IMR-90 (cell line): ENCODE data around the gene CDYL2. TPM values are rescaled to one million over a fixed set of nuclear protein-coding genes. Genes with fewer than 3 reads are reported as not detected.

Experiments
- ATAC-seq: fragments of 200-7000 bp; cut with Tn5 transposase; 2 replicates; pipeline ENCODE4 v1.9.1; 2020; ENCODE audit warnings: low read depth, mild to moderate bottlenecking, moderate library complexity
- BruUV-seq: library from RNA; stranded (reverse); fragments of 400-500 nt; replicated peaks from 2 replicates; lab custom pipeline; 2021; lab: Mats Ljungman, UMichigan
- CTCF ChIA-PET: fragments of 300-600 bp; formaldehyde crosslinking; extraction: SDS; loops from one replicate; lab custom pipeline; 2021; ENCODE audit warnings: antibody characterized with exemption; lab: Yijun Ruan, JAX
- POLR2A ChIA-PET: fragments of 300-600 bp; sonication (Branson Sonifier 250); formaldehyde crosslinking; loops from one replicate; lab custom pipeline; 2022; ENCODE audit warnings: antibody characterized with exemption; ENCODE audit not compliant: unreplicated experiment; lab: Charles Lee
- DNase-seq: peaks from one replicate; pipeline ENCODE4 v3.0.0; 2013
- H2AFZ ChIP-seq: replicated peaks from 2 replicates; pipeline ENCODE3; 2013; ENCODE audit warnings: low read length, mild to moderate bottlenecking; ENCODE audit not compliant: poor library complexity
- H2AK5ac ChIP-seq: 2 replicates; pipeline ENCODE4 v1.6.1; 2013; ENCODE audit warnings: low read depth, low read length, inconsistent platforms
- H2AK9ac ChIP-seq: replicated peaks from 2 replicates; pipeline ENCODE3; 2013; ENCODE audit warnings: mild to moderate bottlenecking, low read depth, low read length, moderate library complexity; ENCODE audit not compliant: poor library complexity
- H2BK120ac ChIP-seq: 2 replicates; pipeline ENCODE4 v1.6.1; 2013; ENCODE audit warnings: low read depth, low read length, inconsistent platforms
- H2BK15ac ChIP-seq: 3 replicates; pipeline ENCODE4 v1.6.1; 2013; ENCODE audit warnings: low read depth, low read length, inconsistent platforms
- H2BK20ac ChIP-seq: 2 replicates; pipeline ENCODE4 v1.6.1; 2013; ENCODE audit warnings: low read depth, mild to moderate bottlenecking, inconsistent platforms, low read length, moderate library complexity
- H2BK5ac ChIP-seq: 2 replicates; pipeline ENCODE4 v1.6.1; 2013; ENCODE audit warnings: mild to moderate bottlenecking, low read depth, low read length, inconsistent platforms; ENCODE audit not compliant: poor library complexity, severe bottlenecking
- H3K14ac ChIP-seq: replicated peaks from 2 replicates; pipeline ENCODE4 v1.6.1; 2013; ENCODE audit warnings: low read depth, low read length, inconsistent platforms
- H3K18ac ChIP-seq: 2 replicates; pipeline ENCODE4 v1.6.1; 2013; ENCODE audit warnings: low read depth, low read length, control low read depth
- H3K23ac ChIP-seq: 2 replicates; pipeline ENCODE4 v1.6.1; 2013; ENCODE audit warnings: low read depth, low read length, inconsistent platforms
- H3K27ac ChIP-seq: 2 replicates; pipeline ENCODE4 v1.5.1; 2013; ENCODE audit warnings: mild to moderate bottlenecking, control low read depth, low read length; ENCODE audit not compliant: insufficient read depth
- H3K27me3 ChIP-seq: 2 replicates; pipeline ENCODE4 v1.6.1; 2013; ENCODE audit warnings: low read length; ENCODE audit not compliant: control insufficient read depth, insufficient read depth
- H3K36me3 ChIP-seq: 2 replicates; pipeline ENCODE4 v1.6.1; 2013; ENCODE audit warnings: low read length, mixed read lengths; ENCODE audit not compliant: control insufficient read depth, insufficient read depth
- H3K4ac ChIP-seq: 2 replicates; pipeline ENCODE4 v1.6.1; 2013; ENCODE audit warnings: low read depth, low read length, inconsistent platforms
- H3K4me1 ChIP-seq: 2 replicates; pipeline ENCODE4 v1.6.1; 2013; ENCODE audit warnings: low read length, mixed read lengths; ENCODE audit not compliant: control insufficient read depth, insufficient read depth
- H3K4me2 ChIP-seq: 2 replicates; pipeline ENCODE4 v1.6.1; 2013; ENCODE audit warnings: low read depth, mild to moderate bottlenecking, control low read depth, low read length, moderate library complexity
- H3K4me3 ChIP-seq: 2 replicates; pipeline ENCODE4 v1.5.1; 2013; ENCODE audit warnings: low read depth, mild to moderate bottlenecking, control low read depth, low read length, moderate library complexity; ENCODE audit not compliant: insufficient read depth
- H3K56ac ChIP-seq: 2 replicates; pipeline ENCODE4 v1.6.1; 2013; ENCODE audit warnings: low read length, inconsistent platforms; ENCODE audit not compliant: insufficient read depth; ENCODE audit errors: extremely low read depth
- H3K79me1 ChIP-seq, 2 experiments: 2 replicates each; pipeline ENCODE4 v1.6.1; 2013; ENCODE audit warnings: low read length in 2 of 2, inconsistent platforms in 1 of 2, low read depth in 1 of 2
- H3K9ac ChIP-seq: 2 replicates; pipeline ENCODE4 v1.6.1; 2013; ENCODE audit warnings: low read depth, low read length, control low read depth
- H3K9me1 ChIP-seq: 2 replicates; pipeline ENCODE4 v1.6.1; 2013; ENCODE audit warnings: low read length, inconsistent platforms; ENCODE audit not compliant: insufficient read depth
- H3K9me3 ChIP-seq: 2 replicates; pipeline ENCODE4 v1.6.1; 2013; ENCODE audit warnings: low read length; ENCODE audit not compliant: control insufficient read depth, insufficient read depth
- H4K20me1 ChIP-seq: 2 replicates; pipeline ENCODE4 v1.6.1; 2013; ENCODE audit warnings: low read length, inconsistent platforms; ENCODE audit not compliant: insufficient read depth
- H4K5ac ChIP-seq: 2 replicates; pipeline ENCODE4 v1.6.1; 2013; ENCODE audit warnings: mild to moderate bottlenecking, low read depth, low read length, control low read depth
- H4K8ac ChIP-seq, 2 experiments: 2 replicates each; pipeline ENCODE4 v1.6.1; 2013; ENCODE audit warnings: low read depth in 2 of 2, low read length in 2 of 2, control low read depth in 1 of 2, inconsistent platforms in 1 of 2
- H4K91ac ChIP-seq: 2 replicates; pipeline ENCODE4 v1.6.1; 2013; ENCODE audit warnings: low read depth, low read length, inconsistent platforms; ENCODE audit not compliant: insufficient read depth
- BHLHE40 ChIP-seq: fragments of 150-350 bp; IDR thresholded peaks from 2 replicates; pipeline ENCODE4 v1.6.1; 2016; ENCODE audit warnings: mild to moderate bottlenecking, low read depth, low read length
- CEBPB ChIP-seq: IDR thresholded peaks from 2 replicates; pipeline ENCODE4 v1.6.1; 2012; ENCODE audit warnings: low read depth, low read length, improper control_type of control experiment
- CHD1 ChIP-seq: IDR thresholded peaks from 2 replicates; pipeline ENCODE4 v1.6.1; 2012; ENCODE audit warnings: low read depth, low read length, improper control_type of control experiment
- CTCF ChIP-seq: conservative IDR thresholded peaks from 2 replicates; pipeline ENCODE4 v1.5.1; 2012; ENCODE audit warnings: mild to moderate bottlenecking, low read depth, low read length, improper control_type of control experiment
- ELK1 ChIP-seq: fragments of 150-350 bp; IDR thresholded peaks from 2 replicates; pipeline ENCODE4 v1.6.1; 2016; ENCODE audit warnings: low read depth, mild to moderate bottlenecking, low read length, moderate library complexity, borderline replicate concordance
- FOS ChIP-seq: fragments of 150-350 bp; IDR thresholded peaks from 2 replicates; pipeline ENCODE4 v1.6.1; 2016; ENCODE audit warnings: low read depth, low read length
- MAFK ChIP-seq: IDR thresholded peaks from 2 replicates; pipeline ENCODE4 v1.6.1; 2012; ENCODE audit warnings: low read depth, low read length, improper control_type of control experiment
- MAZ ChIP-seq: IDR thresholded peaks from 2 replicates; pipeline ENCODE4 v1.6.1; 2012; ENCODE audit warnings: low read depth, mild to moderate bottlenecking, low read length, improper control_type of control experiment, moderate library complexity, borderline replicate concordance
- NFE2L2 ChIP-seq: fragments of 150-350 bp; IDR thresholded peaks from 2 replicates; pipeline ENCODE4 v1.6.1; 2016; ENCODE audit warnings: low read depth, mild to moderate bottlenecking, low read length
- POLR2A ChIP-seq: IDR thresholded peaks from 2 replicates; pipeline ENCODE4 v1.6.1; 2012; ENCODE audit warnings: mild to moderate bottlenecking, low read depth, low read length
- RAD21 ChIP-seq: IDR thresholded peaks from 2 replicates; pipeline ENCODE4 v1.6.1; 2012; ENCODE audit warnings: low read length, improper control_type of control experiment
- RCOR1 ChIP-seq: IDR thresholded peaks from 2 replicates; pipeline ENCODE4 v1.6.1; 2012; ENCODE audit warnings: mild to moderate bottlenecking, low read length, improper control_type of control experiment; ENCODE audit not compliant: insufficient replicate concordance
- RFX5 ChIP-seq: IDR thresholded peaks from 2 replicates; pipeline ENCODE4 v1.8.0; 2012; ENCODE audit warnings: low read depth, mild to moderate bottlenecking, low read length, moderate library complexity
- SMC3 ChIP-seq: fragments of 150-350 bp; IDR thresholded peaks from 2 replicates; pipeline ENCODE4 v1.6.1; 2016; ENCODE audit warnings: low read depth, mild to moderate bottlenecking, antibody characterized with exemption, low read length, moderate library complexity
- USF2 ChIP-seq: fragments of 150-350 bp; IDR thresholded peaks from 2 replicates; pipeline ENCODE4 v1.6.1; 2017; ENCODE audit warnings: mild to moderate bottlenecking, antibody characterized with exemption, low read length, low read depth
- WGBS, 2 experiments: methylation state at CpG; one replicate each; pipeline versions ENCODE4 v1.1.5 to v1.1.7; 2013; ENCODE audit warnings: missing lambda C conversion rate in 2 of 2; ENCODE audit not compliant: insufficient read length in 1 of 2; ENCODE audit errors: extremely low coverage in 2 of 2; 5-methylcytosine and 5-hydroxymethylcytosine counted together
- dilution Hi-C: fragments of 300-500 bp; cut with HindIII; formaldehyde crosslinking; loops from one replicate; pipeline ENCODE4 v1.14.3; 2018; ENCODE audit warnings: low sequenced_read_pairs; ENCODE audit not compliant: unreplicated experiment
- in situ Hi-C: fragments of 300-500 bp; cut with MboI; formaldehyde crosslinking; loops from 3 replicates; pipeline ENCODE4 v1.14.3; 2019; ENCODE audit warnings: low sequenced_read_pairs, inconsistent platforms, mixed read lengths
- intact Hi-C: fragments of 100-400 bp; cut with micrococcal nuclease; formaldehyde crosslinking; loops from 2 replicates; pipeline ENCODE4 v1.10.0; 2022
- polyA plus RNA-seq, 3 experiments: library from polyadenylated mRNA; depleted of rRNA; stranded (reverse); fragments of >200 nt; gene quantifications; 2 replicates each; pipeline ENCODE4 v1.2.3, GENCODE V29; 2012; ENCODE audit warnings: low replicate concordance in 1 of 3
- total RNA-seq: library from RNA; depleted of rRNA; stranded (reverse); fragments of >200 nt; gene quantifications from 2 replicates; pipeline ENCODE4 v1.2.3, GENCODE V29; 2012

CDYL2 gene
- total and polyA plus RNA-seq, 2 of the 4 experiments (the other 2 are of a cell fraction), result 1.2 to 3.9 TPM

- no peak overlapping the region for H3K4me2 ChIP-seq
- H2BK20ac ChIP-seq, result no peak overlapping the region
- no peak overlapping the region for H3K4ac ChIP-seq
- H4K5ac ChIP-seq, result no peak overlapping the region
- no peak overlapping the region for H3K56ac ChIP-seq
- ATAC-seq (no peak), DNase-seq (no peak)
- H3K4me3 ChIP-seq, result no peak overlapping the region
- no TSS peak for BruUV-seq
- H3K18ac ChIP-seq, result no peak overlapping the region
- H3K9ac ChIP-seq, result no peak overlapping the region
- ChIA-PET CTCF (no interaction called here), POLR2A (no interaction called here)
- in situ Hi-C loops, result no loop called here
- H2BK15ac ChIP-seq, result no peak overlapping the region
- no peaks in the 10 kb centered on the region for H4K20me1 ChIP-seq
- peak overlapping the region; percentile 32 for H2AFZ ChIP-seq
- H3K9me1 ChIP-seq, result no peaks in the 10 kb centered on the region
- no peak overlapping the region for H3K14ac ChIP-seq
- intact Hi-C loops, result no loop called here
- no peak overlapping the region for H4K8ac ChIP-seq
- dilution Hi-C loops, result no loop called here
- H2AK5ac ChIP-seq, result no peak overlapping the region
- no peaks in the 10 kb centered on the region; the same call in 1 of the 2 replicates for H3K4me1 ChIP-seq
- no peak overlapping the region for H3K27ac ChIP-seq
- no peaks in the 10 kb centered on the region for H3K27me3 ChIP-seq
- no peak overlapping the region for H2AK9ac ChIP-seq
- H2BK5ac ChIP-seq, result no peak overlapping the region
- no CpG with 5 or more reads among the region's 6 CpGs for WGBS, 2 experiments
- H3K9me3 ChIP-seq, result peaks cover 8% of the 10 kb centered on the region; the same call in 1 of the 2 replicates
- H3K79me1 ChIP-seq, result no peaks in the 10 kb centered on the region
- H3K36me3 ChIP-seq, result no peaks in the 10 kb centered on the region
- no peak for TF ChIP-seq POLR2A
- no peak for TF ChIP-seq FOS
- TF ChIP-seq CTCF, result no peak
- no peak for TF ChIP-seq CEBPB
- TF ChIP-seq NFE2L2, result no peak
- TF ChIP-seq RAD21, result no peak
- no peak for TF ChIP-seq ELK1
- no peak for TF ChIP-seq RFX5
- TF ChIP-seq MAZ, result no peak
- no peak for TF ChIP-seq USF2
- TF ChIP-seq RCOR1, result no peak
- no peak for TF ChIP-seq SMC3
- TF ChIP-seq BHLHE40, result no peak
- TF ChIP-seq CHD1, result no peak
- TF ChIP-seq MAFK, result no peak
- H2BK120ac ChIP-seq, result no peak overlapping the region
- H4K91ac ChIP-seq, result no peak overlapping the region
- H3K23ac ChIP-seq, result no peak overlapping the region
These were observed 197.2 kb downstream of the CDYL2 start for GRCh38 chr16:80607204-80607603.
